IMR-90 (cell line): ENCODE results near the gene CHCHD1. TPM values are rescaled to one million over a fixed set of nuclear protein-coding genes. Genes with fewer than 3 reads are reported as not detected.

ENCODE experiments used
- ATAC-seq: fragments of 200-7000 bp; cut with Tn5 transposase; 2 replicates; pipeline ENCODE4 v1.9.1; 2020; ENCODE audit warnings: low read depth, mild to moderate bottlenecking, moderate library complexity
- BruUV-seq: library from RNA; stranded (reverse); fragments of 400-500 nt; replicated peaks from 2 replicates; lab custom pipeline; 2021; lab: Mats Ljungman, UMichigan
- CTCF ChIA-PET: fragments of 300-600 bp; formaldehyde crosslinking; extraction: SDS; loops from one replicate; lab custom pipeline; 2021; ENCODE audit warnings: antibody characterized with exemption; lab: Yijun Ruan, JAX
- POLR2A ChIA-PET: fragments of 300-600 bp; sonication (Branson Sonifier 250); formaldehyde crosslinking; loops from one replicate; lab custom pipeline; 2022; ENCODE audit warnings: antibody characterized with exemption; ENCODE audit not compliant: unreplicated experiment; lab: Charles Lee
- DNase-seq: peaks from one replicate; pipeline ENCODE4 v3.0.0; 2013
- H2AFZ ChIP-seq: replicated peaks from 2 replicates; pipeline ENCODE3; 2013; ENCODE audit warnings: low read length, mild to moderate bottlenecking; ENCODE audit not compliant: poor library complexity
- H2AK5ac ChIP-seq: 2 replicates; pipeline ENCODE4 v1.6.1; 2013; ENCODE audit warnings: low read depth, low read length, inconsistent platforms
- H2AK9ac ChIP-seq: replicated peaks from 2 replicates; pipeline ENCODE3; 2013; ENCODE audit warnings: mild to moderate bottlenecking, low read depth, low read length, moderate library complexity; ENCODE audit not compliant: poor library complexity
- H2BK120ac ChIP-seq: 2 replicates; pipeline ENCODE4 v1.6.1; 2013; ENCODE audit warnings: low read depth, low read length, inconsistent platforms
- H2BK15ac ChIP-seq: 3 replicates; pipeline ENCODE4 v1.6.1; 2013; ENCODE audit warnings: low read depth, low read length, inconsistent platforms
- H2BK20ac ChIP-seq: 2 replicates; pipeline ENCODE4 v1.6.1; 2013; ENCODE audit warnings: low read depth, mild to moderate bottlenecking, inconsistent platforms, low read length, moderate library complexity
- H2BK5ac ChIP-seq: 2 replicates; pipeline ENCODE4 v1.6.1; 2013; ENCODE audit warnings: mild to moderate bottlenecking, low read depth, low read length, inconsistent platforms; ENCODE audit not compliant: poor library complexity, severe bottlenecking
- H3K14ac ChIP-seq: replicated peaks from 2 replicates; pipeline ENCODE4 v1.6.1; 2013; ENCODE audit warnings: low read depth, low read length, inconsistent platforms
- H3K18ac ChIP-seq: 2 replicates; pipeline ENCODE4 v1.6.1; 2013; ENCODE audit warnings: low read depth, low read length, control low read depth
- H3K23ac ChIP-seq: 2 replicates; pipeline ENCODE4 v1.6.1; 2013; ENCODE audit warnings: low read depth, low read length, inconsistent platforms
- H3K27ac ChIP-seq: 2 replicates; pipeline ENCODE4 v1.5.1; 2013; ENCODE audit warnings: mild to moderate bottlenecking, control low read depth, low read length; ENCODE audit not compliant: insufficient read depth
- H3K27me3 ChIP-seq: 2 replicates; pipeline ENCODE4 v1.6.1; 2013; ENCODE audit warnings: low read length; ENCODE audit not compliant: control insufficient read depth, insufficient read depth
- H3K36me3 ChIP-seq: 2 replicates; pipeline ENCODE4 v1.6.1; 2013; ENCODE audit warnings: low read length, mixed read lengths; ENCODE audit not compliant: control insufficient read depth, insufficient read depth
- H3K4ac ChIP-seq: 2 replicates; pipeline ENCODE4 v1.6.1; 2013; ENCODE audit warnings: low read depth, low read length, inconsistent platforms
- H3K4me1 ChIP-seq: 2 replicates; pipeline ENCODE4 v1.6.1; 2013; ENCODE audit warnings: low read length, mixed read lengths; ENCODE audit not compliant: control insufficient read depth, insufficient read depth
- H3K4me2 ChIP-seq: 2 replicates; pipeline ENCODE4 v1.6.1; 2013; ENCODE audit warnings: low read depth, mild to moderate bottlenecking, control low read depth, low read length, moderate library complexity
- H3K4me3 ChIP-seq: 2 replicates; pipeline ENCODE4 v1.5.1; 2013; ENCODE audit warnings: low read depth, mild to moderate bottlenecking, control low read depth, low read length, moderate library complexity; ENCODE audit not compliant: insufficient read depth
- H3K56ac ChIP-seq: 2 replicates; pipeline ENCODE4 v1.6.1; 2013; ENCODE audit warnings: low read length, inconsistent platforms; ENCODE audit not compliant: insufficient read depth; ENCODE audit errors: extremely low read depth
- H3K79me1 ChIP-seq, 2 experiments: 2 replicates each; pipeline ENCODE4 v1.6.1; 2013; ENCODE audit warnings: low read length in 2 of 2, inconsistent platforms in 1 of 2, low read depth in 1 of 2
- H3K9ac ChIP-seq: 2 replicates; pipeline ENCODE4 v1.6.1; 2013; ENCODE audit warnings: low read depth, low read length, control low read depth
- H3K9me1 ChIP-seq: 2 replicates; pipeline ENCODE4 v1.6.1; 2013; ENCODE audit warnings: low read length, inconsistent platforms; ENCODE audit not compliant: insufficient read depth
- H3K9me3 ChIP-seq: 2 replicates; pipeline ENCODE4 v1.6.1; 2013; ENCODE audit warnings: low read length; ENCODE audit not compliant: control insufficient read depth, insufficient read depth
- H4K20me1 ChIP-seq: 2 replicates; pipeline ENCODE4 v1.6.1; 2013; ENCODE audit warnings: low read length, inconsistent platforms; ENCODE audit not compliant: insufficient read depth
- H4K5ac ChIP-seq: 2 replicates; pipeline ENCODE4 v1.6.1; 2013; ENCODE audit warnings: mild to moderate bottlenecking, low read depth, low read length, control low read depth
- H4K8ac ChIP-seq, 2 experiments: 2 replicates each; pipeline ENCODE4 v1.6.1; 2013; ENCODE audit warnings: low read depth in 2 of 2, low read length in 2 of 2, control low read depth in 1 of 2, inconsistent platforms in 1 of 2
- H4K91ac ChIP-seq: 2 replicates; pipeline ENCODE4 v1.6.1; 2013; ENCODE audit warnings: low read depth, low read length, inconsistent platforms; ENCODE audit not compliant: insufficient read depth
- BHLHE40 ChIP-seq: fragments of 150-350 bp; IDR thresholded peaks from 2 replicates; pipeline ENCODE4 v1.6.1; 2016; ENCODE audit warnings: mild to moderate bottlenecking, low read depth, low read length
- CEBPB ChIP-seq: IDR thresholded peaks from 2 replicates; pipeline ENCODE4 v1.6.1; 2012; ENCODE audit warnings: low read depth, low read length, improper control_type of control experiment
- ELK1 ChIP-seq: fragments of 150-350 bp; IDR thresholded peaks from 2 replicates; pipeline ENCODE4 v1.6.1; 2016; ENCODE audit warnings: low read depth, mild to moderate bottlenecking, low read length, moderate library complexity, borderline replicate concordance
- MAFK ChIP-seq: IDR thresholded peaks from 2 replicates; pipeline ENCODE4 v1.6.1; 2012; ENCODE audit warnings: low read depth, low read length, improper control_type of control experiment
- MXI1 ChIP-seq: IDR thresholded peaks from 2 replicates; pipeline ENCODE4 v1.6.1; 2012; ENCODE audit warnings: low read depth, mild to moderate bottlenecking, low read length, moderate library complexity, borderline replicate concordance
- NFE2L2 ChIP-seq: fragments of 150-350 bp; IDR thresholded peaks from 2 replicates; pipeline ENCODE4 v1.6.1; 2016; ENCODE audit warnings: low read depth, mild to moderate bottlenecking, low read length
- POLR2A ChIP-seq: IDR thresholded peaks from 2 replicates; pipeline ENCODE4 v1.6.1; 2012; ENCODE audit warnings: mild to moderate bottlenecking, low read depth, low read length
- RAD21 ChIP-seq: IDR thresholded peaks from 2 replicates; pipeline ENCODE4 v1.6.1; 2012; ENCODE audit warnings: low read length, improper control_type of control experiment
- RCOR1 ChIP-seq: IDR thresholded peaks from 2 replicates; pipeline ENCODE4 v1.6.1; 2012; ENCODE audit warnings: mild to moderate bottlenecking, low read length, improper control_type of control experiment; ENCODE audit not compliant: insufficient replicate concordance
- SMC3 ChIP-seq: fragments of 150-350 bp; IDR thresholded peaks from 2 replicates; pipeline ENCODE4 v1.6.1; 2016; ENCODE audit warnings: low read depth, mild to moderate bottlenecking, antibody characterized with exemption, low read length, moderate library complexity
- WGBS, 2 experiments: methylation state at CpG; one replicate each; pipeline versions ENCODE4 v1.1.5 to v1.1.7; 2013; ENCODE audit warnings: missing lambda C conversion rate in 2 of 2; ENCODE audit not compliant: insufficient read length in 1 of 2; ENCODE audit errors: extremely low coverage in 2 of 2; 5-methylcytosine and 5-hydroxymethylcytosine counted together
- dilution Hi-C: fragments of 300-500 bp; cut with HindIII; formaldehyde crosslinking; loops from one replicate; pipeline ENCODE4 v1.14.3; 2018; ENCODE audit warnings: low sequenced_read_pairs; ENCODE audit not compliant: unreplicated experiment
- in situ Hi-C: fragments of 300-500 bp; cut with MboI; formaldehyde crosslinking; loops from 3 replicates; pipeline ENCODE4 v1.14.3; 2019; ENCODE audit warnings: low sequenced_read_pairs, inconsistent platforms, mixed read lengths
- intact Hi-C: fragments of 100-400 bp; cut with micrococcal nuclease; formaldehyde crosslinking; loops from 2 replicates; pipeline ENCODE4 v1.10.0; 2022
- polyA plus RNA-seq, 3 experiments: library from polyadenylated mRNA; depleted of rRNA; stranded (reverse); fragments of >200 nt; gene quantifications; 2 replicates each; pipeline ENCODE4 v1.2.3, GENCODE V29; 2012; ENCODE audit warnings: low replicate concordance in 1 of 3
- total RNA-seq: library from RNA; depleted of rRNA; stranded (reverse); fragments of >200 nt; gene quantifications from 2 replicates; pipeline ENCODE4 v1.2.3, GENCODE V29; 2012

CHCHD1 gene
- total and polyA plus RNA-seq, 2 of the 4 experiments (the other 2 are of a cell fraction) = 11.5 to 21.0 TPM

- TF ChIP-seq MAFK (no peak), BHLHE40 (peak; percentile 54), NFE2L2 (no peak), RAD21 (no peak), POLR2A (no peak; the same call in 1 of the 2 replicates), RCOR1 (no peak), MXI1 (peak; percentile 76)
These were observed at the start of gene CHCHD1 (continued) for GRCh38 chr10:73781879-73782748.

- in situ Hi-C loops (no loop called here), intact Hi-C loops (no loop called here), dilution Hi-C loops (no loop called here)
- peaks cover 22% of the 10 kb centered on the region for H3K36me3 ChIP-seq
- DNase-seq (no peak), ATAC-seq (no peak)
- H2AK5ac ChIP-seq = no peak overlapping the region
- no peak overlapping the region for H4K8ac ChIP-seq
- H2AK9ac ChIP-seq = no peak overlapping the region
- H3K9me3 ChIP-seq = no peaks in the 10 kb centered on the region
- H3K4me3 ChIP-seq = no peak overlapping the region
- H2BK120ac ChIP-seq = no peak overlapping the region
- H4K5ac ChIP-seq = no peak overlapping the region
- CTCF ChIA-PET = no interaction called here
- H3K79me1 ChIP-seq = peaks cover 7 to 23% of the 10 kb centered on the region in 2 experiments
- 0 out of 2 replicates have a peak, but pooled peaks cover 8% of the 10 kb centered on the region for H3K9me1 ChIP-seq
- 96% methylated on average over 12 of the region's 20 CpGs; no CpG with 5 or more reads in 1 of the 2 experiments for WGBS, 2 experiments
- no peak overlapping the region for H3K27ac ChIP-seq
- no peak overlapping the region for H4K91ac ChIP-seq
- TF ChIP-seq CEBPB (no peak), SMC3 (no peak), ELK1 (no peak), POLR2A (no peak)
- BruUV-seq = no TSS peak
- H3K4me1 ChIP-seq = peaks cover 3% of the 10 kb centered on the region; the same call in 1 of the 2 replicates
- no peak overlapping the region for H3K14ac ChIP-seq
- no peak overlapping the region for H3K9ac ChIP-seq
- no peak overlapping the region for H3K4me2 ChIP-seq
- H2BK20ac ChIP-seq = no peak overlapping the region
- H2BK5ac ChIP-seq = no peak overlapping the region
- no peaks in the 10 kb centered on the region for H4K20me1 ChIP-seq
- H2BK15ac ChIP-seq = no peak overlapping the region
- no peak overlapping the region for H3K18ac ChIP-seq
- POLR2A ChIA-PET = no interaction called here
- H3K4ac ChIP-seq = no peak overlapping the region
- no peaks in the 10 kb centered on the region for H3K27me3 ChIP-seq
- H3K23ac ChIP-seq = no peak overlapping the region
- H2AFZ ChIP-seq = no peak overlapping the region
- H3K56ac ChIP-seq = no peak overlapping the region
These were observed 49.4 kb upstream of the CHCHD1 start for GRCh38 chr10:73732426-73732825.
